OCI-LY3 (cell line): ENCODE results near the gene JARID2.

Experiments
- H2AFZ ChIP-seq: fragments of 200-600, 300-600 bp; shearing (Covaris generic); 2 replicates; pipeline ENCODE4 v1.6.0; 2014; ENCODE audit warnings: antibody characterized with exemption, low read depth, low read length
- H3K27ac ChIP-seq: fragments of 200-600, 300-600 bp; sonication (generic); 2 replicates; pipeline ENCODE4 v1.5.1; 2014; ENCODE audit warnings: mild to moderate bottlenecking, low read length, moderate library complexity, mixed read lengths
- H3K27me3 ChIP-seq: fragments of 200-600, 300-600 bp; sonication (generic); 2 replicates; pipeline ENCODE4 v1.6.1; 2014; ENCODE audit warnings: low read depth, low read length, mixed read lengths
- H3K36me3 ChIP-seq: fragments of 200-600, 300-600 bp; sonication (generic); replicated peaks from 2 replicates; pipeline ENCODE3; 2014; ENCODE audit warnings: low read depth, low read length, mixed read lengths
- H3K4me1 ChIP-seq: fragments of 300-600, 200-600 bp; sonication (generic); 2 replicates; pipeline ENCODE4 v1.6.1; 2014; ENCODE audit warnings: low read length, mixed read lengths
- H3K4me2 ChIP-seq: fragments of 200-600, 300-600 bp; sonication (generic); 2 replicates; pipeline ENCODE4 v1.6.1; 2014; ENCODE audit warnings: low read length, mixed read lengths
- H3K4me3 ChIP-seq: fragments of 300-600, 200-600 bp; sonication (generic); 2 replicates; pipeline ENCODE4 v1.5.1; 2014; ENCODE audit warnings: antibody characterized with exemption, mild to moderate bottlenecking, low read length, moderate library complexity
- H3K79me2 ChIP-seq: fragments of 300-600, 200-600 bp; shearing (Covaris generic); 2 replicates; pipeline ENCODE4 v1.6.1; 2014; ENCODE audit warnings: mild to moderate bottlenecking, low read length, mixed read lengths
- H3K9ac ChIP-seq: fragments of 300-600, 200-600 bp; shearing (Covaris generic); 2 replicates; pipeline ENCODE4 v1.6.0; 2014; ENCODE audit warnings: mild to moderate bottlenecking, low read length, moderate library complexity
- H3K9me3 ChIP-seq: fragments of 200-600, 300-600 bp; shearing (Covaris generic); 2 replicates; pipeline ENCODE4 v1.6.1; 2014; ENCODE audit warnings: low read length, mixed read lengths; ENCODE audit not compliant: insufficient read depth
- H4K20me1 ChIP-seq: fragments of 200-600, 300-600 bp; sonication (generic); 2 replicates; pipeline ENCODE4 v1.6.1; 2016; ENCODE audit warnings: low read length, mixed read lengths; ENCODE audit not compliant: insufficient read depth
- EZH2phosphoT487 ChIP-seq: fragments of 200-600 bp; shearing (Covaris generic); IDR thresholded peaks from 2 replicates; pipeline ENCODE4 v1.6.1; 2018; ENCODE audit warnings: antibody characterized with exemption, mixed run types, low read depth
- TF ChIP-seq, protein P1 (sequence below): fragments of 200-600, 300-600 bp; sonication (generic); IDR thresholded peaks from 2 replicates; pipeline ENCODE4 v1.5.1; 2014; ENCODE audit warnings: antibody characterized with exemption, low read length, low read depth

The JARID2 gene

DNA sequence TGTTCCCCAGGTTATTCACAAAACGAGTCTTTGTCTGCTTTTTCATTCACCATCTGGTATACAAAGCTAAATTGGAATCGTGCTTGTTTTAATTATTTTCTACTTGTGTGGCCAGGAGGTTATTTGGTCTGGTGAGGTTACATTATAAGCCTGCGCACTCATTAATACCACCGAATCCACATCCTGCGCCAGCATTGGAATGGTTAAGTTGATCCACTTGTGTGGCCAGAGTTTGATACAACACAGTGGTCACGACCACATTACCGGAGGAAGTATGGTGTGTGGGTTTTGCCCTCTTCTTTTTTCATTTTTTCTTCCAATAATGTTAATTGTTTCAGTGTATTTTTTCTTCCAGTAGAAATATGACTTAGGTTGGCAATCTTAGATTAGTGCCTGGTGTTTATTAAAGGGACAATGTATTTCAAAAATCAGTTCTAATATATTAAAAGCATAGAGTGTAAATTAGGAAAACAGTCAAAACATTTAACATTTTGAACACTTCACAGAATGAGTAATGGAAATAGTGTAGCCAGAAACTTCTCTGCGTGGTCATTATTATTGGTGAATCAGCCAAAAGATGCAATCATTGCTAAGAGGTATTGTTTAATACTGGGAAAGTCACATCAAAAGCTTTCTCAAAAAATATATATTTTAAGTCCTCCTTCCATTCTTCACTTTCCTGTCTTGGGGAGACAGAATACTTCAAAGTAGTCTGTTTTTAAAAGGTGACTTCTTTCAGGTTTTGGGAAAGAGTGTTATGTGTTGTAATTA lies 84.5 kb downstream of the JARID2 start:
- Histone ChIP-seq H3K27ac (peak overlapping the region; percentile 70; the same call in 1 of the 2 replicates), H3K9ac (no peak overlapping the region), H3K27me3 (no peaks in the 10 kb centered on the region), H3K9me3 (no peaks in the 10 kb centered on the region), H3K4me3 (0 out of 2 replicates have a peak overlapping the region, but pooled peaks have one; percentile 74), H3K36me3 (no peaks in the 10 kb centered on the region), H2AFZ (no peak overlapping the region), H3K4me2 (peak overlapping the region; percentile 90), H4K20me1 (peaks cover 75% of the 10 kb centered on the region), H3K4me1 (peaks cover 82% of the 10 kb centered on the region), H3K79me2 (peaks cover 97% of the 10 kb centered on the region)
- no peak for TF ChIP-seq EZH2phosphoT487
- TF ChIP-seq, protein P1, sequence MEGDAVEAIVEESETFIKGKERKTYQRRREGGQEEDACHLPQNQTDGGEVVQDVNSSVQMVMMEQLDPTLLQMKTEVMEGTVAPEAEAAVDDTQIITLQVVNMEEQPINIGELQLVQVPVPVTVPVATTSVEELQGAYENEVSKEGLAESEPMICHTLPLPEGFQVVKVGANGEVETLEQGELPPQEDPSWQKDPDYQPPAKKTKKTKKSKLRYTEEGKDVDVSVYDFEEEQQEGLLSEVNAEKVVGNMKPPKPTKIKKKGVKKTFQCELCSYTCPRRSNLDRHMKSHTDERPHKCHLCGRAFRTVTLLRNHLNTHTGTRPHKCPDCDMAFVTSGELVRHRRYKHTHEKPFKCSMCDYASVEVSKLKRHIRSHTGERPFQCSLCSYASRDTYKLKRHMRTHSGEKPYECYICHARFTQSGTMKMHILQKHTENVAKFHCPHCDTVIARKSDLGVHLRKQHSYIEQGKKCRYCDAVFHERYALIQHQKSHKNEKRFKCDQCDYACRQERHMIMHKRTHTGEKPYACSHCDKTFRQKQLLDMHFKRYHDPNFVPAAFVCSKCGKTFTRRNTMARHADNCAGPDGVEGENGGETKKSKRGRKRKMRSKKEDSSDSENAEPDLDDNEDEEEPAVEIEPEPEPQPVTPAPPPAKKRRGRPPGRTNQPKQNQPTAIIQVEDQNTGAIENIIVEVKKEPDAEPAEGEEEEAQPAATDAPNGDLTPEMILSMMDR: no peak

DNA sequence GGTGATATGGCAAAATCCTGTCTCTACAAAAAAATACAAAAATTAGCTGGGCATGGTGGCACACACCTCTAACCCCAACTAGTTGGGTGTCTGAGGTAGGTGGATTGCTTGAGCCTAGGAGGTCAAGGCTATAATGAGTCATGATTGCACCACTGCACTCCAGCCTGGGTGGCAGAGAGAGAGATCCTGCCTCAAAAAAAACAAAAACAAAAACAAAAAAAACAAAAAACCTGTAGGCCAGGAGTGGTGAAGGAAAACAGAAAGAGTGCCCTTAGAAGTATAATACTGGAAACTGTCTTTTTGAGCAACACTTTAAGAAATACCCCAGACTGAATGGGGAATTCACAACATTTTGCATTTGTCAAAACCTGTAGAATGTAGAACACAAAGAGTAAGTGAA lies 85.3 kb downstream of the JARID2 start:
- H3K4me2 ChIP-seq: peak overlapping the region; percentile 90
- peak overlapping the region; percentile 70 for H3K27ac ChIP-seq
- peak overlapping the region; percentile 74 for H3K4me3 ChIP-seq
- no peaks in the 10 kb centered on the region for H3K9me3 ChIP-seq
- H3K36me3 ChIP-seq: no peaks in the 10 kb centered on the region
- no peaks in the 10 kb centered on the region for H3K27me3 ChIP-seq
- no peak for TF ChIP-seq EZH2phosphoT487
- TF ChIP-seq, protein P1: no peak
- H3K79me2 ChIP-seq: peaks cover 99% of the 10 kb centered on the region
- H3K9ac ChIP-seq: peak overlapping the region; percentile 58
- peaks cover 78% of the 10 kb centered on the region for H4K20me1 ChIP-seq
- H3K4me1 ChIP-seq: peaks cover 77% of the 10 kb centered on the region
- no peak overlapping the region for H2AFZ ChIP-seq

DNA sequence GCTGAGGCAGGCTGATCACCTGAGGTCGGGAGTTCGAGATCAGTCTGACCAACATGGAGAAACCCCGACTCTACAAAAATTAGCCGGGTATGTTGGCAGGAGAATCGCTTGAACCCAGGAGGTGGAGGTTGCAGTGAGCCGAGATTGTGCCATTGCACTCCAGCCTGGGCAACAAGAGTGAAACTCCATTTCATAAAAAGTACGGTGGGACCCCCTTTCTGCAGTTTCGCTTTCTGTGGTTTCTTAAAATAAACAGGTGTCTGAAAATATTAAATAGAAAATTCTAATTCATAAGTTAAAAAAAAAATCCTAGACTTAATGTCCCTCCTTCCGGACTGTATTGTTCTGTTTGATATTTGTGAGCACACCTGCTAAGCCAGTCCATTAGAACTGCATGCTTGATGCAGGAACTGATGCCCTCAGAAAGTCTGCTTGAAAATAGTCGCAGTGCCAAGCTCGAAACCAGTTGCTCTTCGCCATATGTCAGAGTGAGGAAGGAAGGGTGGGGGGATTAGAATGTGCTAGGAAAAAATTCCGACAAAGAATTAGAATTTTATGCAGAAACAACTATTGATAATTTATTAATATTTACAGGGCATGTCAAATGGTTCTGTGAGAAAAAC lies 85.9 kb downstream of the JARID2 start:
- H3K4me3 ChIP-seq: peak overlapping the region; percentile 74
- peaks cover 99% of the 10 kb centered on the region for H3K79me2 ChIP-seq
- peak overlapping the region; percentile 70 for H3K27ac ChIP-seq
- H3K27me3 ChIP-seq: no peaks in the 10 kb centered on the region
- H3K9ac ChIP-seq: peak overlapping the region; percentile 58
- H3K36me3 ChIP-seq: no peaks in the 10 kb centered on the region
- no peaks in the 10 kb centered on the region for H3K9me3 ChIP-seq
- no peak overlapping the region for H2AFZ ChIP-seq
- TF ChIP-seq, protein P1: no peak
- TF ChIP-seq EZH2phosphoT487: no peak
- H3K4me2 ChIP-seq: peak overlapping the region; percentile 90
- H4K20me1 ChIP-seq: peaks cover 74% of the 10 kb centered on the region
- peaks cover 71% of the 10 kb centered on the region for H3K4me1 ChIP-seq

DNA sequence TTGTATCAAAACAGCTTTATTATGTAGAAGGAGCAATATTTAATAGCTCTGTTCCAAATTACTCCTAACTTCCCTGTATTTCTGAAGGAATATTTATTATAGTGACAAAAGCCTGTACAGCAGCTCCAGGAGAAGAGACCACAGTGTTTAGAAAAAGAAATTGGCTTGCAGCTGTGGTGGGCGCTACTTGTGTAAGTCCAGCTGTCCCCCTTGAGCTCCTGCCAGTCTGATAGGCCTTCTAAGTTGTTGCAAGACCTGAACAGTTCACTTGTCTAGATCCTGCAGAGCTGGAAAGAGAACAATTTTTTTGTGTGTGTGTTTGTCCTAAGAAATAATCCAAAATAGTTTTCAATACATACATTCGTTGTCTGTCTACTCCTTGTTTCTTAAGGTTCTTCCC lies 86.6 kb downstream of the JARID2 start:
- H3K79me2 ChIP-seq: peaks cover 99% of the 10 kb centered on the region
- H3K36me3 ChIP-seq: no peaks in the 10 kb centered on the region
- H3K4me2 ChIP-seq: peak overlapping the region; percentile 90
- no peak overlapping the region for H3K27ac ChIP-seq
- 0 out of 2 replicates have a peak overlapping the region, but pooled peaks have one; percentile 74 for H3K4me3 ChIP-seq
- no peaks in the 10 kb centered on the region for H3K9me3 ChIP-seq
- no peak overlapping the region for H2AFZ ChIP-seq
- TF ChIP-seq, protein P1: no peak
- TF ChIP-seq EZH2phosphoT487: no peak
- peaks cover 76% of the 10 kb centered on the region for H4K20me1 ChIP-seq
- no peak overlapping the region for H3K9ac ChIP-seq
- H3K4me1 ChIP-seq: peaks cover 64% of the 10 kb centered on the region
- H3K27me3 ChIP-seq: no peaks in the 10 kb centered on the region
